Endothelial cell of umbilical vein (primary cell): ENCODE results near the gene PKD2.

Experiments
- CTCF ChIP-seq, 2 donors: IDR thresholded peaks; 1 replicate in 1 of 2; 2 replicates in 1 of 2; pipeline ENCODE4 v1.5.1; 2011; ENCODE audit warnings: low read length in 2 of 2, mild to moderate bottlenecking in 2 of 2, moderate library complexity in 2 of 2, control low read depth in 1 of 2, inconsistent platforms in 1 of 2, low read depth in 1 of 2; ENCODE audit not compliant: insufficient read depth in 1 of 2; ENCODE audit errors: extremely low read depth in 1 of 2
- MAX ChIP-seq: IDR thresholded peaks from 2 replicates; pipeline ENCODE4 v1.6.1; 2011; ENCODE audit not compliant: insufficient read depth, insufficient read length
- POLR2A ChIP-seq: IDR thresholded peaks from 2 replicates; pipeline ENCODE4 v1.6.1; 2012; ENCODE audit warnings: low read depth, mild to moderate bottlenecking, control low read depth, low read length

- no peak for TF ChIP-seq CTCF (IDR thresholded peaks at IDR 0.05; ENCODE audit: extremely low read depth in 1 of 2, insufficient read depth in 1 of 2, low read depth in 1 of 2, low read length in 2 of 2)
- no peak for TF ChIP-seq POLR2A
- no peak for TF ChIP-seq MAX
These were observed 70.6 kb downstream of the PKD2 start for GRCh38 chr4:88077911-88078524.
